ENCODE data around the gene NR4A1.

The NR4A1 gene

DNA sequence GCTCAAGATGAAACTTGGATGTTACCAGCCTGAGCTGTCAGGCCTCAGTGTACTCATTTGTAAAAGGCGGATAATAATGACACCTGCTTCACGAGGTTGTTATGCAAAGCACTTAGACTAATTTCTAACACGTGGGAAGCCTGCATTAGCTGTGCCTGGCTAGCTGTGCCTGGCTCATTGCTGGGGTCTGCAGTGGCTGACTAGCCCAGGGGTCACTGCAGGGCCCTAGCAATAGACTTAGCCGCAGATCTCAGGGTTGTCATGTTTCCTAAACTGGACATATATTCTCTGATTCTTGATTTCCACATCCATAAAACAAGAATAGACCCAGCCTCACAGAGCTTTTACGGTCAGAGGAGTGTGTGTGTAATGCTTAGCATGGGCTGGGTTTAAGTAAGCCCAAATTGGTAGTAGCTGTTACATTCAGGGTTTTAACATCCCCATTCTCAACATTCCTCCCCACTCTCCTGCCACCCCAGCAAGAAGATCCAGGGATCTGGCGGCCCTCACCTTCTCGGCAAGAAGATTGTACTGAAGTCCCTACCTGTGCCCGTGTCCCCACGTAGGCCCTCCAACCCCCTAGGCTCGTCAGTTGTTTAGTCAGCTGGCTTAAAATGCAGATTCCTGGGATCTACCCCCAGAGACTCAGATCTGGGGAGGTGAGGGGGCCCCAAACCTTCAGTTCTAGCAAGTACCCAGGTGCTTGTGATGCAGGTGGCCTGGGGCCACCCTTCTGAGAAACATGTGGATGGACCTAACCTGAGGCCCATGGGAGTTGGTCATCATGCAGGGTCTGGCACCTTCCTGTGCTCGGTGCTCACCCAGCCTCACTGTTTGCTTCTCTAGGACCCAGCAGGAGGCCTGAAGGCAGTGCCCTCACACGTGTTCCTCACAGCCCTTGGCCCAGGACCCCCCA is 8.6 kb downstream of the NR4A1 start:
- no peak for DNase-seq

GRCh38 chr12:52060498-52061177 is 9.4 kb downstream of the NR4A1 start:
- DNase-seq: no peak

DNA sequence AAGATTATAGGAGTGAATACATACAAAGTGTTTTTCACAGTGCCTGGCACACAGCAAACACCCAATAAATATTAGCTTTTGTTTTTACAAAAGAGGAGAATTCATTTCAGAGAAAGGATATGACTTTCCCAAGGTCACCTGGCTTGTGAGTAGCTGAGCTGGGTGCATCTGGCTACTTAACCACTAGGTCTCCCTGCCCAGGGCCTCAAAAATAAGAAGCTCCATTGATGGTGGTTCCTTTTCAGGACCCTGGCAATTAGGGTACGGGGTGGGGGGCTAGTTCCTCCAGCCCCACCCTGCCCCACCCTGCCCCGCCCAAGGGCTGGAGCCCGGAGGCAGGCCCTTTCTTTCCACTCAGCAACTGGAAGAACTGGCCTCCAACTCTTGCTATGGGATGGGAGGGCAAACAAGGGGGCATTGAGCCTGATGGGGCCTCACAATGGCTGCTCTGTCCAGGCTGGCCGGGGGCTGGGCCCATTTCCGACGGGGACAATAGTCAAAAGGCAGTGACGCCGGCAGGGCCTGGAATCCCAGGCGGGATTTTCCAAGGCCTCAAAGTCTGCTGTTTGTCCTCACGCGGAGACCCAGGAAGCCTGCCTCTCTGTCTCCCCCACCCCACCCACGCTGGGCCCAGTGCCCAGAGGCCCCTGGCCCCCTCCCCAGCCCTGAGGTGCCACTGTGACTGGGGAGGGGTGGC is 10.4 kb downstream of the NR4A1 start:
- no peak for DNase-seq

DNA sequence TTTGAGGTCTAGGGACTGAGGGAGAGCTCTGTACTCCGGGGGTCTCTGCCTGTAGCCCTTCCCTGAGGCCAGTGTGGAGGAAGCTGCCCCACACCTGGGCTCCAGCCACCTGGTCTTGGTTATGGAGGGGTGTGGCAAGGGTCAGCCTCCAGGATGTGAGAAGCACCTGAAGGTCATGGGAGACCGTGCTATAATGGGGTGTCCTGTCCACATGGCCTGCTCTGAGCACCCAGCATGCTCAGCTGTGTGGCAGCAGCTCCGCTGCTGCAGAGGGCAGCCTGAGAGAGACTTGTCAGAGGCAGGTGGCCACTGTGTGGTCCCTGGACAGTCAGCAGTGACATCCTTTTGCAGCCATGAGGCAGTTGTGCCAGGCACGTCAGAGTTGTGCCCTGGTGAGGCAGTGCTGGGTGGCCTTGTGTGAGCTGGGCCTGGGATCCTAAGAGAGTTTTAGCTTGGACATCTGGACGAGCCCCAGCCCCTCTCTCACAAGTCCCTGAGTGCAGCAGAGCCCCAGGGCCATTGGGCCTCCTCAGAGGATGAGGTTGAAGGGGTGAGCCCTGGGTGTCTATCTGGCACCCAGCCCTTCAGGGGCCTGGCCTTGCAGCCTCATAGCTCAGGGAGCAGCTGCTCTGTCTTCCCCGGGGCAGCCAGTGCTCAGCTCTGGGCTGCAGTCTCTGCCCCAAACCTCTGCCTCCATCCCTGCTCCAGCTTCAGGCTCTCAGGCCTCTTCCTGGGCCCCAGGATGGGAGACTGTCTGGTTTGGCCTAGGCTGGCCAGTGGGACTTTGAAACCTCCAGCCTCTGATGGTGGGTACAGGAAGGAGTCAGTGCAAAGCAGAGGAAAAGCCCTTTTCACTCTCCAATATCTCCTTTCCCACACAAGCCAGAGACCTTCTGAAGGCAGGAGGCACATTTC is 11.2 kb downstream of the NR4A1 start:
- DNase-seq: no peak

GRCh38 chr12:52063082-52063924 is 12.1 kb downstream of the NR4A1 start:
- no peak for DNase-seq

- no peak for DNase-seq
Observed at GRCh38 chr12:52063981-52064649, 12.9 kb downstream of the NR4A1 start.

GRCh38 chr12:52066346-52067080 is 15.3 kb downstream of the NR4A1 start:
- DNase-seq: no peak

- DNase-seq: no peak
Observed at GRCh38 chr12:52067081-52067374, 15.8 kb downstream of the NR4A1 start.

DNA sequence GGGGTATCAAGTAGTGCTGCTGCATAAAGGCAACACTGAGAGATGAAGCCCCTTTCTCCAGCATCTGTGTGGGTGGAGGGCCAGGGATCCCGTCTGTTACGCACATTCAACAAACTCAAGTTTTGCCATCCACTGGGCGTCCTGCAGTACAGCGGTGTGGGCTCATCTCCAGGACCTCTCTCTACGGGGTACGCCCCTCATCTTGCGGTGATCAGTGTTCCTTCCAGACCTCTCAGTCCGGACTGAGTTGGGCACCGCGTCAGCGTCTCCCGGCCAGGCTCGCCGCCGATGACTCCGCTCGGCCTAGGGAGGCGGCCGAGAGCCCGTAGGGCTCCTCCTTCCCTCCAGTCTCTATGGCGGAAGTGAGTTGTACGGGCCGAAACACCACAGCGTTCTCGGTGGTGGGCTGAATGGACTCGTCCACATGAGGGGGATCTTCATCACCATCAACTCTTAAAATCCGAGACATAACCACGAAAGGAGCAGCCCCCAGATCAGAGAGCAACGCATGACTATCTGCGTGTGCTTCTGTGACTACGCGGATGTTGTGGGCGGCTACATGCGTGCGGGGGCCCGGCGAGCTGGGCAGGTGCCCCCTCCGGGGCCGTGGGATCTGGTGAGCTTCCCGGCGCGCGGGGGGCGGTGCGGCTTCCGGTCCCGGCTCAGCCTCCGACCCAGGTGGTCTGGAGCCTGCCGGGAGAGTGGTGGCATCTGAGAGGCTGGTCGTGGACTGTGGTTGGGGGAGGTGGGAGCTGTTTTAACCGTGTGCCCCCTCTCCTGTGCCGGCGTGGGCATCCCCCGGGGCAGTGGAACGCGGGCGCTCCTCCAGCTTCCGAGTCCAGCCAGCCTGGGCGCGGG is 18.3 kb downstream of the NR4A1 start, which contains the start of gene ATG101:
TSS of gene ATG101 (plus strand) at position 652 of the 858 bp plus-strand sequence. CDS start 3,673 bp downstream, outside the sequence.
- DNase-seq: peak; percentile 88

GRCh38 chr12:52070185-52070925 is 19.1 kb downstream of the NR4A1 start:
- no peak for DNase-seq

DNA sequence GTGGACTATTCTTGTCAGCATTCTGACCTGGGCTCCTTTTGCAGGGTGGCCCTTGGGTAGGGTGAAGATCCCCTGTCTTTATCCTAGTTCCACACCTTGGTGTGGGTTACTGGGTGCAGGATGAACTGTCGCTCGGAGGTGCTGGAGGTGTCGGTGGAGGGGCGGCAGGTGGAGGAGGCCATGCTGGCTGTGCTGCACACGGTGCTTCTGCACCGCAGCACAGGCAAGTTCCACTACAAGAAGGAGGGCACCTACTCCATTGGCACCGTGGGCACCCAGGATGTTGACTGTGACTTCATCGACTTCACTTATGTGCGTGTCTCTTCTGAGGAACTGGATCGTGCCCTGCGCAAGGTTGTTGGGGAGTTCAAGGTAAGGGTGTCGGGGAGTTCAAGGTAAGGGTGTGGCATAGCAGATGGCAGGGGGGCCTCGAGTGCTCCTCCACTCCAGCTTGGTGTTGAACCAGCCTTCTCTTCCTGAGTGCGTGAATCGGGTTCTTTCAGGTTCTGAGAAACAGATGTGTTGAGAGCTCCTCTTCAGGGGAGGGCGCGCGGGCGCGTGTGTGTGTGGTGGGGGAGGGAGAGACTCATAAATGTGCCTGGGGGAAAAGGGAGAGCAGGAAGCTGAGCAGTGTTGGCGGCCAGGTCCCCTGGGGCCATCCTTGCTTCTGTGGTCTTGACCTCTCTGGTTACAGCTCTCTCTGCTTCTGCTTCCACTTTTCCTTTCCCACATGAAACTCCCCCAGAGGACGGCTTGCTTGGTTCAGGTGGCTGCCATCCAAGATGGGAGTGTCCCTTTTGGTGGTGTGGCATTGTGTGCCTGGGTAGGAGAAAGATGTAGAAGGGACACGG is 22.5 kb downstream of the NR4A1 start:
- DNase-seq: no peak

DNA sequence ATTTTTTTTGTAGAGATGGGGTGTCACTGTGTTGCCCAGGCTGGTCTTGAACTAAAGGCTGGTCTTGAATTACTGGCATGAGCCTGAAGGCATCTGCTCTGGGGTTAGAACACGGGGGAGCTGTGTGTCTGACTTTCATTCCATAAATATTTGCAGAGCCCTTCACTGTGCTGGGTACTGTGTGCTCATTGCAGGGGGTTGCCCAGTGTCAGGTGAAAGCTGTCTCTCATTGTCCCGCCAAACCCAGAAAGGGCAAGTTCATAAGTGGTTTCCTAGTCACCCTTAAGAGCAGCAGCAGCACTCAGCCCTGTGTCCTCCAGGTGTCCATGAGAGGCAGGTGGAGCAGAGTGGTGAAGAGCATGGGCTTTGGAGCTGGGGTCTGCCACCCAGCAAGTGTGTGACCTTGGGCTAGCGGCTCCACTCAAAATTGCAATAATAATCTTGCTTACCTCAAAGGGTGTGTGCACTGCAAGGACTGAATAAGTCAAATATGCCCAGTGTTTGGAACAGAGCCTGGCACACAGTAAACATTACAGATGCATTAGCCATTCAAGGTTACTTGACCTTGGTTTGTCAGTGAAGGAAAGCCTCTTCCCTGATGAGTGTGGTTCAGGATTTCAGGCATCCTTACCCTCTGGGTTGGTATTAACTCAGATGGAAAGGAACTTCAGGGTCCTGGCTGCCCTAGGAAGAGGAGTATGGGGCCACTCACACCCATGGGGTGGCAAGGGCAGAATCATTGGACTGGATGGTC is 23.9 kb downstream of the NR4A1 start:
- DNase-seq: no peak

GRCh38 chr12:52076811-52077210 is 25.6 kb downstream of the NR4A1 start:
- no peak for DNase-seq

DNA sequence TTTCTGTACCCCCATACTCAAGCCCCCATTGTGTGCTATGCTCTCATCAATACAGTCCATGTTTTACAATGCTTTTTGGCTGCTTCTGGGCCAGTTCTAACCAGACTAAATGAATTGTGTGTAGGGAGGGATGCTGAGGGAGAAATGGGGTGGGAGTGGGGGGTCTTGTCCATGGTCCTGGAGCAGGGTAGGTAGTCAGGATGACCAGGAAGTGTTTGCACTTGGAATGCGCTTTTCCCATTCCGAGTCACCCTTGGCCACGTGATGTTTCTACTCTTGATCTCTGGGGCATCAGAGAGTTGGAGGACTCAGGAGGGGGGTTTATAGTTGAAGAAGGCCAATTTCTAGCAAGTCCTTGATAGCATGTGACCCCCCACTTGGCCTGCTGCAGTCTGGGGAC is 27.0 kb downstream of the NR4A1 start:
- DNase-seq: no peak

- DNase-seq: no peak
Observed at GRCh38 chr12:52079576-52080402, 28.5 kb downstream of the NR4A1 start, which contains the start of gene SMIM41. TSS of gene SMIM41 (plus strand) at chr12:52079704. CDS start at chr12:52079780, 76 bp downstream.

All from CD4-positive, alpha-beta T cell treated with Interleukin-6 for 4 hours (primary cell).